ENCODE measurements around the gene ZBTB12.
A peak's percentile ranks its signal among the peaks of the same experiment; 100 is the strongest.

ZBTB12 gene

GRCh38 chr6:31896856-31897611 lies 4.9 kb downstream of the ZBTB12 start:
- no peak for DNase-seq (ENCODE audit: low spot score)

- DNase-seq (ENCODE audit: low spot score): no peak
Observed at GRCh38 chr6:31896493-31896855, 5.4 kb downstream of the ZBTB12 start.

GRCh38 chr6:31892821-31893220 lies 9.1 kb downstream of the ZBTB12 start:
- no peak for DNase-seq (ENCODE audit: low spot score)

GRCh38 chr6:31889331-31889972 lies 12.4 kb downstream of the ZBTB12 start:
- DNase-seq (ENCODE audit: low spot score): no peak

- peak; percentile 46 for DNase-seq (ENCODE audit: low spot score)
Observed at GRCh38 chr6:31888276-31889258, 13.3 kb downstream of the ZBTB12 start.

- no peak for DNase-seq (ENCODE audit: low spot score)
Observed at GRCh38 chr6:31887173-31888007, 14.5 kb downstream of the ZBTB12 start.

- DNase-seq (ENCODE audit: low spot score): no peak
Observed at GRCh38 chr6:31886541-31886991, 15.3 kb downstream of the ZBTB12 start.

GRCh38 chr6:31884528-31885035 lies 17.3 kb downstream of the ZBTB12 start:
- DNase-seq (ENCODE audit: low spot score): no peak

GRCh38 chr6:31883676-31884075 lies 18.2 kb downstream of the ZBTB12 start:
- DNase-seq (ENCODE audit: low spot score): no peak

- no peak for DNase-seq (ENCODE audit: low spot score)
Observed at GRCh38 chr6:31882344-31882743, 19.5 kb downstream of the ZBTB12 start.

- no peak for DNase-seq (ENCODE audit: low spot score)
Observed at GRCh38 chr6:31881136-31881859, 20.6 kb downstream of the ZBTB12 start.

GRCh38 chr6:31880616-31881015 lies 21.3 kb downstream of the ZBTB12 start:
- DNase-seq (ENCODE audit: low spot score): no peak

GRCh38 chr6:31879901-31880300 lies 22.0 kb downstream of the ZBTB12 start:
- DNase-seq (ENCODE audit: low spot score): no peak

- no peak for DNase-seq (ENCODE audit: low spot score)
Observed at GRCh38 chr6:31879143-31879542, 22.7 kb downstream of the ZBTB12 start.

GRCh38 chr6:31878726-31879125 lies 23.2 kb downstream of the ZBTB12 start, which contains the start of gene SLC44A4:
SLC44A4 (minus strand) TSS chr6:31878997; CDS start chr6:31878980, 17 bp downstream.
- DNase-seq (ENCODE audit: low spot score): no peak

GRCh38 chr6:31878222-31878621 lies 23.7 kb downstream of the ZBTB12 start:
- no peak for DNase-seq (ENCODE audit: low spot score)

GRCh38 chr6:31877651-31878161 lies 24.2 kb downstream of the ZBTB12 start:
- DNase-seq (ENCODE audit: low spot score): no peak

GRCh38 chr6:31877125-31877650 lies 24.7 kb downstream of the ZBTB12 start:
- DNase-seq (ENCODE audit: low spot score): no peak

- no peak for DNase-seq (ENCODE audit: low spot score)
Observed at GRCh38 chr6:31876357-31876756, 25.5 kb downstream of the ZBTB12 start.

- no peak for DNase-seq (ENCODE audit: low spot score)
Observed at GRCh38 chr6:31875877-31876276, 26.0 kb downstream of the ZBTB12 start.
